Measurements from ENCODE around the gene STK10.
"Not testable (repeated sequence)": the region's sequence is repeated elsewhere in the genome, so short reads cannot be mapped to it uniquely, and the experiment has no call there.

STK10 gene
- total RNA-seq: 183 to 415 (median 291) reads per million in 17 experiments

GRCh38 chr5:172188033-172188892, at the start of gene STK10:
STK10 (minus strand) TSS chr5:172188224; CDS start chr5:172188042, 182 bp downstream.
- DNase-seq: peak; percentile 97 to 99 (median 98)

- DNase-seq: no peak
Measured at GRCh38 chr5:172235827-172236736, 48.1 kb upstream of the STK10 start.

DNA sequence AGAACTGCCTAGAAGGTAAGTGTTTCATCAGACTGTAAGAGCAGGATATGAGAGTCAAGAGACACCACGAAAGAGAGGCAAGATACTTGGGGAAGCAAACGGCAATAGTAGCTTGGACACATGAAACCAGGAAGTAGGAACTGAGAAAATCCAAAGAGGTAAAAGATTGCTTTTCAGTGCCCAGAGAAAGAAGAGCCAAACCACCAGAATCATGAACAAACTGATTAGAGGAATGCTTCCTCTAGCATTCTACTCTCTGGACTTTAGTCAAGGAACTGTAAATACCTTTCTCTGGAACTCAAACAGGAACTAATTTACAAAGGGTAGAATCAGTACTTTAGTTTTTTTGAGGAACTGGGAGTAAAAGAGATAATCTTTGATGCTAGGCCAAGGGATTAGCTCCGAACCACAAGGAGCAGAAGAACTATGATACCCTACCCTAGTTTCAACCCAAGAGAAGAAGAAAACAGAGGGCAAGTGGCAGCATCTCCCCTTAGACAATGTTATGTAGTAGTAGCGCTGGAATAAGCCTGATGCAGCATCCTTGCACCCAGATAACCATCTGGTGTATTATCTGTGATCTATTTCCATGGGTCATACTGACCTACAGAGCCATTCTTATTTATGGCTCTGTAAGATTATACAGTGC, 47.2 kb upstream of the STK10 start:
- peak; percentile 14 to 51 (median 36) for DNase-seq

DNA sequence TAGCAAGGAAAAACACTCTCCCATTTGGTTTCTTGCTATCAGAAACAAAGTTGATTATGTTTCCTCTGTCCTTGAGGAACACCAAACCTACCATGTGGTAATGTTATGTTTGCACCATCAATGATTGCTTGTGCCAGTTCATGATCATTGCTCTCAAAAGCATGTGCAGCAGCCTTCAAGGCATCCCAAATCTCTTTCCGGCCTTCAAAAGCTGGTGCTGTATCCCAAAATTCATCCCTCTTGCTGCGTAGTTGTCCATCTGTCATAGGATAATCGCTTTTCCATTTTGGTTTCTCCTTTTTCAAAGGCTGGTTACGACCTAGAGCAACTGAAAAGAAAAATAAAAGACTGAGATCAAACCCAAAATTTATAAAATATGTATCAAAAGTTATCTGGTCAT, 46.0 kb upstream of the STK10 start:
- no peak for DNase-seq

DNA sequence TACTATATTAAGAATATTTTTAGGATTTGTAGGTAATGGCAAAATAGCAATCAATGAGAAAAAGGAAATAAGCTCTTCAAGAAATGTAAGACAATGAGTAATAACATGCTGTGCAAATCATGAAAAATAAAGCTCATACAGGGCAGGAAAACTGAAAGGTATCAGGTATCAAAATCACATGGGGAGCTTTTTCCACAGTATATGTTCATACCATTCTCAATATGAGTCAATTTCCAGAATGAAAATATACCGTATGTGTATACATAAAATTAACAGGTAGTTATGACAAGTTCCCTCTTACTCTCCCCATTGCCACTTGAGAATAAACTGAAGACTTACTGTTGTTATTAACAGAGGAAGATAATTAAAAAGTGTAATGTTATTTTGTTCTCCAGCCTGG, 41.9 kb upstream of the STK10 start:
- no peak for DNase-seq

GRCh38 chr5:172224996-172225395, 37.0 kb upstream of the STK10 start:
- no peak for DNase-seq

GRCh38 chr5:172223901-172224873, 36.2 kb upstream of the STK10 start:
- peak in 3 of 4 experiments; percentile 25 to 32 (median 30) for DNase-seq

GRCh38 chr5:172219296-172219695, 31.3 kb upstream of the STK10 start:
- no peak for DNase-seq

- DNase-seq: no peak
Measured at GRCh38 chr5:172216345-172216744, 28.3 kb upstream of the STK10 start.

DNA sequence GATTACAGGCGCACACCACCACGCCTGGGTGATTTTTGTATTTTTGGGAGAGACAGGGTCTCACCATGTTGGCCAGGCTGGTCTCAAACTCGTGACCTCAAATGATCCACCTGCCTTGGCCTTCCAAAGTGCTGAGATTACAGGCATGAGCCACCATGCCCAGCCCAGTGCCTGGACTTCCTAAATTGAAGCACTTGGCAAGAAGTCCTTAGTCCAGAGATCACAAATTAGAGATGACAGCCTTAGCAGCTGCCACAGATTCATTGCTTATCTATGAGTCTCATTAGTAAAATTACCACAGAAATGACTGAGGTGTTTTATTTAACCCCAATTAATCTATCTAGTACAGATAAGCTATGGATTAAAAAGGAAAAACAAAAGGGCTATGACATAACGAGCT, 25.1 kb upstream of the STK10 start:
- no peak for DNase-seq

GRCh38 chr5:172211676-172212075, 23.7 kb upstream of the STK10 start:
- no peak for DNase-seq

GRCh38 chr5:172209714-172210113, 21.7 kb upstream of the STK10 start:
- DNase-seq: no peak

DNA sequence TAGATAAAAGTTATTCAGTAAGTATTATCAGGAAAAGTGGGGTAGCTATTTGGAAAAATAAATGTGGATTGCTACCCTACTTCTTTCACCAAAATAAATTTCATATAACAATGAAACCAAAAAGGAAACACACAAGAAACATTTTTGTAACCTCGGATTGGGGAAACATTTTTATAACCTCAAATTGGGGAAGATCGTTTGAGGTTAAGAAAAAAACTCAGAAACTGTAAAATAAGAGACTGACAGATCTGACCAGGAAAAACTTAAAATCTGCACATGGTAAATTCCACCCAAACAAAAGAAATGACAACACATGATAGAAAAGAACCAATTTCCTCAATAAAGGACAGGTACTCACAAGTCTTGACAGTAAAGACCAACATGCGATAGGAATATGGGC, 19.5 kb upstream of the STK10 start:
- peak in 2 of 4 experiments; percentile 13 to 23 for DNase-seq

DNA sequence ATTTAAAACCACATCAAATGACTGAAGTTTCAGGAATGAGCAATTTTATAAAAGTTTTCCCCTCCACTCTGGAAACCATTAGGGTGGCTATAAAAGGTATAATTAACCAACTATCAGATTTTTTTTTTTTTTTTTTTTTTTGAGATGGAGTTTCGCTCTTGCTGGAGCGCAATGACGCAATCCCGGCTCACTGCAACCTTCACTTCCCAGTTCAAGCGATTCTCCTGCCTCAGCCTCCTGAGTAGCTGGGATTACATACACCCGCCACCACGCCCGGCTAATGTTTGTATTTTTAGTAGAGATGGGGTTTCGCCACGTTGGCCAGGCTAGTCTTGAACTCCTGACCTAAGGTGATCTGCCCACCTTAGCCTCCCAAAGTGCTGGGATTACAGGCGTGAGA, 18.0 kb upstream of the STK10 start:
- peak in 3 of 4 experiments; percentile 31 to 52 (median 46) for DNase-seq

DNA sequence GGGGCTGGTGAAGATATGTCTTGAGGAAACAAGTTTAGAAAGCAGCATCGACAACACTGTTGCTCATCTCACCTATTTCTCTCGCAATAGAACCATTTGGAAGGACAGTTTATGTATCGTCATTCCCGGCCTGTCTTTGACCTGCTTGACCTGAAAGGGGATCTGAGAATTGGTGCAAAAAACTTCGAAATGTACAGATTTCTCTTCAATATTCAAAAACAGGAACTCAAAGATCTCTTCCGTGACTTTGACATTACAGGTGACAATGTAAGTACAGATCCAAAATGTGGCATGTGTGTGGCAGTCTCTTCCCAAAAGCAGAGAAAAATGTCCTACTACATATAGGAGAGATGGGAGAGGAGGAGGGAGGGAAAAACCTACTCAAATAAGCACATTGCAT, 12.5 kb upstream of the STK10 start:
- DNase-seq: no peak

DNA sequence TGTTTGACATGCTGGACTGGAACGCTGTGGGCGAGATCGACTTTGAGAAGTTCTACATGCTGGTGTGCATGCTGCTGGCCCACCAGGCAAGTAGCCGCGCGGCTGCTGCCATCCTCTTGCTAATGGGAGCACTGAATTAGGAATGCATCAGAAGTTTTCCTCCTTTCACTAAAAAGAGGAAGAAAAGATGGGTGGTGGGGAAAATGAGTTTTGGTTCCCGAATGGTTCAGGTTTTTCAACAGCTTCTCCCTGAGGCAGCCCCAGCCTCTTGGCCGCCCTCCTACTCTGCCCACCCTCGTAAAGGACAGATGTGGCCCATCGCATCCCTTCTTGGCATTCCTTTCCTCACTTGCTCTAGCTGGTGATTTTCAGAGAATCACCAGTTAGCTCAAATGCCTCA, 11.4 kb upstream of the STK10 start:
- DNase-seq: peak in 3 of 4 experiments; percentile 15 to 42 (median 26)

- DNase-seq: not testable (repeated sequence)
Measured at GRCh38 chr5:172197775-172198174, 9.8 kb upstream of the STK10 start.

GRCh38 chr5:172194985-172195774, 7.2 kb upstream of the STK10 start:
- DNase-seq: no peak

- DNase-seq: no peak
Measured at GRCh38 chr5:172193872-172194271, 5.8 kb upstream of the STK10 start, which contains the start of gene EFCAB9. EFCAB9 (plus strand) TSS chr5:172194172; CDS start chr5:172194173, 1 bp downstream.

GRCh38 chr5:172189693-172190296, 1.8 kb upstream of the STK10 start:
- DNase-seq: no peak

Data from suppressor macrophage (primary cell).